ENCODE measurements around the gene GRAP. TPM values are rescaled to one million over a fixed set of nuclear protein-coding genes. Genes with fewer than 3 reads are reported as not detected.
A peak's percentile ranks its signal among the peaks of the same experiment; 100 is the strongest.

GRAP gene
- polyA plus RNA-seq, 2 of the 4 experiments (the other 2 are of a cell fraction), result 0.19 TPM

DNA sequence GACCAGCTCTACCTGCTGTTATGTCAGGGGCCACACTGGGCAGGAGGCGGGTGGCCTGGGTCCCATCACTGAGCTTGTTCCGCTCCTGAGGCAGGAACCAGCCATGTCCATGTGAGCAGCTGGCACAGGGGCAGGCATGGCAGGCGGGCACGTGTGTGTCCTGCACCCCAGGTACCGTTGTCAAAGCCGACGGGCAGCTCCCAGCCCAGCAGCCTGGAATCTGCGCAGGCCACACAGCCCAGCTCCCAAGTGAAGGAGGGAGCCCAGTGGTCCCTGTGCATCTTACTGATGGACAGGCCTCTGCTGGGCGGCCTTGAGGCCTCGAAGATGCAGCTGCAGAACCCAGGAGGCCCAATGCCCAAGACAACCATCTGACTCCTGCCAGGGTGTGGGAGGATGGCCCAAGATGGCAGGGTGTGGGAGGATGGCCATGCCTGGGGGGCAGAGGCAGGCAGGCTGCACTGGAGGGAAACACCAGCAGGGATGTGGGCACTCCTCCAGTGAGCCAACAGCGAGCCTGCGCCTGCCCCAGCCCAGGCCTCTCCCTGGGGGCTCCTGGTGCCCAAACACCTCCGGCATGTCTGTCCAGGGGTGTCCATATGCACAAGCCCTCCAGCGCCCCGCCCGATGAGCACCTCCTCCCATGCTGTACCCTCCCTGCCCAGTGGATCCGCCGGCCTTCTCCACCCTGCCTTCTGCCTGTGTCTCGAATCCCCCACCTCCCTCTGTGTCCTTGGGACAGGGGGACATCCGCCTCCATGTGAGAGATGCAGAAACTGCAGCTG, 55.0 kb downstream of the GRAP start:
- FAIRE-seq, result no peak
- TF ChIP-seq, protein P1, sequence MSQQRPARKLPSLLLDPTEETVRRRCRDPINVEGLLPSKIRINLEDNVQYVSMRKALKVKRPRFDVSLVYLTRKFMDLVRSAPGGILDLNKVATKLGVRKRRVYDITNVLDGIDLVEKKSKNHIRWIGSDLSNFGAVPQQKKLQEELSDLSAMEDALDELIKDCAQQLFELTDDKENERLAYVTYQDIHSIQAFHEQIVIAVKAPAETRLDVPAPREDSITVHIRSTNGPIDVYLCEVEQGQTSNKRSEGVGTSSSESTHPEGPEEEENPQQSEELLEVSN (IDR thresholded peaks at IDR 0.05; ENCODE audit: borderline replicate concordance, low read depth), result no peak
- no peak for TF ChIP-seq POLR2A (IDR thresholded peaks at IDR 0.05; ENCODE audit: low read length)
- no peak for TF ChIP-seq ZSCAN20 (CRISPR knock-in tag; IDR thresholded peaks at IDR 0.05)

DNA sequence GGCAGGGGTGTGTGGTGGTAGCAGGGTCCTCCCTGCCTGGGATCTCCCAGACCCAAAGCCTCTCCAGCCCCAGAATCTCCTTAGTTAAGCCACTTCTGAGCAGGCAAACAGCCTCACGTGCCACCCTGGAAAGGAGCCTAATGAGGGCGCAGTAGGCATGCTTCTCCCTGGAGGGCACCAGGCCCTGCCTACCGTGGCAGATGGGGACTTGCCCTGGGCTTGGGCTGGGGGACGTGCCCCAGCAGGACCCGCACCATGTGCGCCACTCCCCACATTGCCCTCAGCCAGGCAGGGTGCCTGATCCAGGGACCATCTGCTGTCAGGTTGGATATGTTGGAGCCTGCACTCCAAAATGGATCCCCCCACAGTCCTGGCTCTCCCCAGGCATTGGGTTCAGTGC, 56.4 kb downstream of the GRAP start:
- no peak for TF ChIP-seq JUN (IDR thresholded peaks at IDR 0.05)
- no peak for TF ChIP-seq EP300 (IDR thresholded peaks at IDR 0.05)
- no peak for TF ChIP-seq KDM1A (IDR thresholded peaks at IDR 0.05; ENCODE audit: low read depth)
- no peak for TF ChIP-seq CHD4 (IDR thresholded peaks at IDR 0.05; ENCODE audit: borderline replicate concordance)
- no peak for TF ChIP-seq RFX5 (IDR thresholded peaks at IDR 0.05)
- TF ChIP-seq, protein P2, sequence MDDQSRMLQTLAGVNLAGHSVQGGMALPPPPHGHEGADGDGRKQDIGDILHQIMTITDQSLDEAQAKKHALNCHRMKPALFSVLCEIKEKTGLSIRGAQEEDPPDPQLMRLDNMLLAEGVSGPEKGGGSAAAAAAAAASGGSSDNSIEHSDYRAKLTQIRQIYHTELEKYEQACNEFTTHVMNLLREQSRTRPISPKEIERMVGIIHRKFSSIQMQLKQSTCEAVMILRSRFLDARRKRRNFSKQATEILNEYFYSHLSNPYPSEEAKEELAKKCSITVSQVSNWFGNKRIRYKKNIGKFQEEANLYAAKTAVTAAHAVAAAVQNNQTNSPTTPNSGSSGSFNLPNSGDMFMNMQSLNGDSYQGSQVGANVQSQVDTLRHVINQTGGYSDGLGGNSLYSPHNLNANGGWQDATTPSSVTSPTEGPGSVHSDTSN (IDR thresholded peaks at IDR 0.05), result no peak
- TF ChIP-seq RARB (CRISPR knock-in tag; IDR thresholded peaks at IDR 0.05), result no peak
- ATAC-seq (no peak), FAIRE-seq (no peak), DNase-seq (ENCODE audit: low read depth in 1 of 2, low spot score in 1 of 2) (no peak)
- Histone ChIP-seq H3K4me3 (no peak overlapping the region), H3K27ac (0 out of 6 replicates have a peak overlapping the region, but pooled peaks of 1 of the 2 experiments have one; percentile 13), H3K9me3 (peaks cover 4% of the 10 kb centered on the region), H3K4me2 (no peak overlapping the region), H3K4me1 (peaks cover 22% of the 10 kb centered on the region)
- ChIA-PET POLR2A (no interaction called here), CTCF (interaction anchor here (1.3 to 2.0 kb wide), 4 partner anchors 9 to 35 kb away, joined by 4 to 15 read pairs (median 4); no protein-coding TSS in a partner anchor)
- 100% methylated on average over 5 of the region's 6 CpGs for WGBS (ENCODE audit: missing lambda C conversion rate)

More for the DNA sequence above, 55.0 kb downstream of the GRAP start:
- 96% methylated on average over 20 of the region's 20 CpGs for WGBS (ENCODE audit: missing lambda C conversion rate)
- Histone ChIP-seq H3K27ac (no peak overlapping the region), H3K4me2 (no peak overlapping the region), H3K9me3 (peaks cover 18% of the 10 kb centered on the region), H3K4me1 (peaks cover 22% of the 10 kb centered on the region), H3K4me3 (no peak overlapping the region)
- POLR2A ChIA-PET, result no interaction called here
- ATAC-seq, result no peak
- CTCF ChIA-PET, result interaction anchor here (1.0 to 2.0 kb wide), 6 partner anchors 10 to 174 kb away, joined by 3 to 15 read pairs (median 4); no protein-coding TSS in a partner anchor
- no peak for DNase-seq (ENCODE audit: low read depth in 1 of 2, low spot score in 1 of 2)

DNA sequence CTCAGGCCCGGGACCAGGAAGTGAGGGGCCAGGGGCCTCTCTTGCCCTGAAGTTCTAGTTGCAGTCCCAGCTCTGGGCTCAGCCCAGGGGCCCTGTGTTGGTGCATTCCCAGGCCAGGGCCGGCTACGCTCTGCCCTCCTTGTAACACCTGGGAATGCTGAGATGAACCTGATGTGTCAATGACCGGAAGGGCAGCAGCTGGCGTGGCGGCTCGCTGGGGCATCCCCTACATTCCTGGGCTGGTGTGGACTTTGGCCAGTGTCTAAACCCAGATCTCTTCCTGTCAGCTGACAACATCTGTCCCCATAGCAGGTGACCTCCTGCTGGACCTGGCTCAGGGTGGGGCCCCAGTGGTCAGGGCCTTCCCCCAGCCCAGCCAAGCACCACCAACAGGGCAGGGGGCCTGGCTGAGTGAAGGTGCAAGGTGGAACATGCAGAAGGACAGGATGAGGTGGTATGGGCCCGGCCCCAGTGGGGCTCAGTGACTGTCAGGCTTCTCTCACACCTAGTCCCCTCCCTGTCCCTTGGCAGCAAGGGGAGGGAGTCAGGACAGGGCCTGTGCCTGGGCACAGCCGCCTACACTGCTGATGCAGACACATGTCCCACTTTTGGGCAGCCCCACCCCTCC, 58.1 kb downstream of the GRAP start:
- peak in 1 of 2 experiments; percentile 42 for DNase-seq (ENCODE audit: low read depth in 1 of 2, low spot score in 1 of 2)

DNA sequence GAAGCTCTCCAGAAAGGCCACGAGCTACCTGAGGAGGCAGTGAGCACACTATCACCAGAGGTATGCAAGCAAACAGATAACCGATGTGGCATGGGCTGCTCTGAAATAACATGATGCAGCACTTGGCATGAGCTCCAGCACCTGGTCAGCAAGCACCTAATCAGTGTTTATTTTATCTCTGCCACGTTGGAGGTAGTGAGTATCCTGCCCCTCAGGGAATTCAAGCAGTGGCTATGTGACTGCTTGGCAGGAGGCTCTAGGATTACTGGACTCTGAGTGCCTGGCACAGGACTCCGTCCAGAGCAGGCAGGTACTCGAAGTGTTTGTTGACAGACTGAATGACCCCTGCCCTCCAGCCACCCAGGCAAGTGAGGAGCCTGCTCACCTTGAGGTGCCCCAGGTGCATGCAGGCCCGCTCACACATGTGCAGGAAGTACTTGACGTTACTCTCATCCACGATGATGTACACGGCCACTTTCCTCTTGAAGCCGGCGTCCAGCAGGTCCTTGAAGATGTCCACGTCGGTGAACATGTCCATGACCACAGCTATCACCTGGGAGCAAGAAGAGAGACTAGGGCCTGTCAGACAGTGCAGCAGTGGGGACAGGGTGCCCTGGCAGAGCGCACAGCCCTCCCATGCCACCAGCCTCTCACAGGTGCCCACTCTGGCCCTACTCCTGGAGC, 58.8 kb downstream of the GRAP start:
- DNase-seq (ENCODE audit: low read depth in 1 of 2, low spot score in 1 of 2) (no peak), FAIRE-seq (no peak), ATAC-seq (peak in 1 of 2 experiments; percentile 0; a peak in 1 of 6 replicates)
- 85% methylated on average over 14 of the region's 14 CpGs for WGBS (ENCODE audit: missing lambda C conversion rate)
- POLR2A ChIA-PET, result no interaction called here
- Histone ChIP-seq H3K9me3 (no peaks in the 10 kb centered on the region), H3K4me2 (peak overlapping the region; percentile 33; the same call in 1 of the 3 replicates), H3K4me3 (no peak overlapping the region), H3K4me1 (peaks cover 25% of the 10 kb centered on the region), H3K27ac (peak overlapping the region in 1 of 2 experiments; percentile 66; a peak in 3 of 6 replicates)
- CTCF ChIA-PET, result interaction anchor here (1.5 to 20.6 kb wide), 2 partner anchors 13 to 27 kb away, joined by 4 to 215 read pairs; no protein-coding TSS in a partner anchor
- TF ChIP-seq CBX8 (IDR thresholded peaks at IDR 0.05) (no peak), POLR2AphosphoS2 (conservative IDR thresholded peaks at IDR 0.05; ENCODE audit: low read length) (no peak), HOXB5 (CRISPR knock-in tag; IDR thresholded peaks at IDR 0.05) (no peak), MAFK (IDR thresholded peaks at IDR 0.05; ENCODE audit: partially characterized antibody) (no peak), BHLHE40 (IDR thresholded peaks at IDR 0.05; ENCODE audit: low read depth, low read length) (no peak), TP53 (CRISPR knock-in tag; IDR thresholded peaks at IDR 0.05) (no peak)
- TF ChIP-seq, protein P1 (IDR thresholded peaks at IDR 0.05; ENCODE audit: borderline replicate concordance, low read depth), result no peak

More for the DNA sequence above, 58.1 kb downstream of the GRAP start:
- Histone ChIP-seq H3K4me1 (peaks cover 22% of the 10 kb centered on the region), H3K9me3 (no peaks in the 10 kb centered on the region), H3K27ac (peak overlapping the region; percentile 6 to 66; a peak in 4 of 6 replicates), H3K4me3 (no peak overlapping the region), H3K4me2 (peak overlapping the region; percentile 33)
- ATAC-seq (peak; percentile 17 to 31; a peak in 5 of 6 replicates), FAIRE-seq (no peak)
- TF ChIP-seq, protein P3, sequence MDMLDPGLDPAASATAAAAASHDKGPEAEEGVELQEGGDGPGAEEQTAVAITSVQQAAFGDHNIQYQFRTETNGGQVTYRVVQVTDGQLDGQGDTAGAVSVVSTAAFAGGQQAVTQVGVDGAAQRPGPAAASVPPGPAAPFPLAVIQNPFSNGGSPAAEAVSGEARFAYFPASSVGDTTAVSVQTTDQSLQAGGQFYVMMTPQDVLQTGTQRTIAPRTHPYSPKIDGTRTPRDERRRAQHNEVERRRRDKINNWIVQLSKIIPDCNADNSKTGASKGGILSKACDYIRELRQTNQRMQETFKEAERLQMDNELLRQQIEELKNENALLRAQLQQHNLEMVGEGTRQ (IDR thresholded peaks at IDR 0.05), result peak; percentile 47
- no peak for TF ChIP-seq MAFK (IDR thresholded peaks at IDR 0.05; ENCODE audit: partially characterized antibody)
- 56% methylated on average over 9 of the region's 9 CpGs for WGBS (ENCODE audit: missing lambda C conversion rate)
- CTCF ChIA-PET, result interaction anchor here (1.5 to 20.6 kb wide), 2 partner anchors 13 to 28 kb away, joined by 4 to 215 read pairs; no protein-coding TSS in a partner anchor
- POLR2A ChIA-PET, result no interaction called here
